ENCODE results near the gene MACROH2A1. TPM values are rescaled to one million over a fixed set of nuclear protein-coding genes. Genes with fewer than 3 reads are reported as not detected.

The MACROH2A1 gene
- total and polyA plus RNA-seq, 10 of the 15 experiments (the other 5 are each of a cell fraction or from before 2014, with no cell fraction given) = 45.7 to 230 (median 196) TPM

- BruUV-seq (replicated peaks) = no TSS peak
- in situ Hi-C loops (cut with MboI) = no loop called here
- no peak overlapping the region for H2AFZ ChIP-seq (ENCODE audit: control insufficient read depth, low read depth, low read length)
Observed at GRCh38 chr5:135434591-135435466, 35.8 kb upstream of the MACROH2A1 start.

More at GRCh38 chr5:135434591-135435466, 35.8 kb upstream of the MACROH2A1 start:
- Histone ChIP-seq H3K27ac (ENCODE audit: control insufficient read depth, insufficient read depth) (no peak overlapping the region), H3K27me3 (replicated peaks in 1 of 2; ENCODE audit: control insufficient read depth in 2 of 2, insufficient read depth in 2 of 2, low read length in 1 of 2) (no peaks in the 10 kb centered on the region; a peak in 1 of 4 replicates), H3K4me1 (ENCODE audit: control insufficient read depth, insufficient read depth, low read length) (peaks cover 15% of the 10 kb centered on the region), H3K79me2 (ENCODE audit: control insufficient read depth, insufficient read depth, low read length) (no peaks in the 10 kb centered on the region), H3K9ac (ENCODE audit: control insufficient read depth, insufficient read depth, low read length) (no peak overlapping the region), H3K4me2 (ENCODE audit: control insufficient read depth, insufficient read depth) (no peak overlapping the region), H3K9me3 (replicated peaks; ENCODE audit: control insufficient read depth, insufficient read depth, low read length) (no peaks in the 10 kb centered on the region), H4K20me1 (ENCODE audit: control insufficient read depth, insufficient read depth) (no peaks in the 10 kb centered on the region), H3K4me3 (no peak overlapping the region), H3K36me3 (ENCODE audit: control insufficient read depth in 2 of 2, insufficient read depth in 2 of 2, low read length in 1 of 2) (no peaks in the 10 kb centered on the region)
- 34% methylated on average over 24 of the region's 24 CpGs for WGBS (ENCODE audit: insufficient coverage, insufficient replicate concordance, low lambda C conversion rate, missing lambda C conversion rate)
- TF ChIP-seq NFYA (IDR thresholded peaks at IDR 0.05; ENCODE audit: borderline replicate concordance, low read depth, low read length) = no peak
- TF ChIP-seq PKNOX1 (IDR thresholded peaks at IDR 0.05) = 0 out of 2 replicates have a peak, but pooled peaks have one; percentile 10
- no peak for FAIRE-seq
- no peak for DNase-seq (ENCODE audit: low read depth, low spot score)
- intact Hi-C loops (cut with micrococcal nuclease; ENCODE audit: unreplicated experiment) = no loop called here
- ChIA-PET RAD21 (ENCODE audit: unreplicated experiment) (no interaction called here), POLR2A (no interaction called here), CTCF (interaction anchor here (1.0 to 4.9 kb wide), 3 partner anchors 9 to 31 kb away, joined by 3 to 19 read pairs (median 4); no protein-coding TSS in a partner anchor), SMC1A (ENCODE audit: uncharacterized antibody, unreplicated experiment) (interaction anchor here (2.0 kb wide), 1 partner anchor 10 kb away, joined by 4 read pairs; no protein-coding TSS in a partner anchor)
- ATAC-seq = no peak
